HCT116 (cell line): Measurements from ENCODE around the gene TRIM73. TPM values are rescaled to one million over a fixed set of nuclear protein-coding genes. Genes with fewer than 3 reads are reported as not detected.
A peak's percentile ranks its signal among the peaks of the same experiment; 100 is the strongest.
"Not testable (repeated sequence)": the region's sequence is repeated elsewhere in the genome, so short reads cannot be mapped to it uniquely, and the experiment has no call there.

Experiments
- ATAC-seq: fragments of 200-7000 bp; cut with Tn5 transposase; 2 replicates; pipeline ENCODE4 v1.9.1; 2020; ENCODE audit warnings: mild to moderate bottlenecking, moderate library complexity
- BruUV-seq: library from RNA; stranded (reverse); fragments of 400-500 nt; replicated peaks from 2 replicates; lab custom pipeline; 2021; lab: Mats Ljungman, UMichigan
- CTCF ChIA-PET: fragments of 300-600 bp; sonication (Branson Sonifier 250); formaldehyde crosslinking; loops from one replicate; lab custom pipeline; 2021; ENCODE audit warnings: antibody characterized with exemption; lab: Charles Lee
- POLR2A ChIA-PET: fragments of 300-600, 350-600 bp; sonication (Branson Sonifier 250); formaldehyde crosslinking; loops from one replicate; lab custom pipeline; 2021; ENCODE audit warnings: antibody characterized with exemption; lab: Charles Lee
- RAD21 ChIA-PET, 2 experiments: fragments of 300-600 bp; sonication (Branson Sonifier 250); formaldehyde crosslinking; loops; one replicate each; lab custom pipeline; 2023; ENCODE audit warnings: low total read pairs in 2 of 2; ENCODE audit not compliant: uncharacterized antibody in 2 of 2, unreplicated experiment in 2 of 2, low non-redundant PET in 1 of 2; lab: Charles Lee
- DNase-seq: peaks from one replicate; pipeline ENCODE4 v3.0.0-alpha.2; 2010; ENCODE audit warnings: low read depth, low spot score
- H2AFZ ChIP-seq: fragments of 200-600 bp; shearing (Covaris generic), sonication (generic); 2 replicates; pipeline ENCODE4 v1.6.1; 2017; ENCODE audit warnings: low read depth, mixed run types, mixed read lengths, antibody characterized with exemption, low read length; ENCODE audit not compliant: poor library complexity, severe bottlenecking
- H3K27ac ChIP-seq: 2 replicates; pipeline ENCODE4 v1.5.1; 2012; ENCODE audit warnings: low read depth, low read length
- H3K27me3 ChIP-seq: fragments of 200-600 bp; sonication (generic); 2 replicates; pipeline ENCODE4 v1.6.1; 2016; ENCODE audit warnings: mixed run types, low read length, mixed read lengths; ENCODE audit not compliant: insufficient read depth
- H3K36me3 ChIP-seq, 2 experiments: fragments of 200-500 bp in 1 of 2; fragments of 200-600 bp in 1 of 2; sonication (Bioruptor generic) in 1 of 2; sonication (generic) in 1 of 2; 2 replicates each; pipeline versions ENCODE4 v1.5.1 to v1.6.1; 2014 to 2016; ENCODE audit warnings: low read length in 2 of 2, inconsistent platforms in 1 of 2, mixed read lengths in 1 of 2, mixed run types in 1 of 2; ENCODE audit not compliant: insufficient read depth in 2 of 2, control insufficient read depth in 1 of 2
- H3K4me1 ChIP-seq, 2 experiments: fragments of 200-600 bp in 1 of 2; sonication (generic) in 1 of 2; 2 replicates each; pipeline versions ENCODE4 v1.5.1 to v1.6.1; 2012 to 2017; ENCODE audit warnings: low read length in 2 of 2, inconsistent platforms in 1 of 2, mild to moderate bottlenecking in 1 of 2, mixed read lengths in 1 of 2, mixed run types in 1 of 2, moderate library complexity in 1 of 2; ENCODE audit not compliant: insufficient read depth in 2 of 2, control insufficient read depth in 1 of 2
- H3K4me2 ChIP-seq: fragments of 200-600 bp; sonication (generic); 2 replicates; pipeline ENCODE4 v1.6.1; 2017; ENCODE audit warnings: mixed run types, low read length, mixed read lengths
- H3K4me3 ChIP-seq, 2 experiments: fragments of 200-600 bp in 1 of 2; sonication (generic) in 1 of 2; replicated peaks in 1 of 2; 2 replicates each; pipeline ENCODE4 v1.5.1; 2011 to 2016; ENCODE audit warnings: low read length in 2 of 2, control low read depth in 1 of 2, low read depth in 1 of 2, mild to moderate bottlenecking in 1 of 2, mixed read lengths in 1 of 2, mixed run types in 1 of 2
- H3K79me2 ChIP-seq: fragments of 200-600 bp; sonication (generic); 2 replicates; pipeline ENCODE4 v1.6.1; 2017; ENCODE audit warnings: mild to moderate bottlenecking, mixed run types, low read length, moderate library complexity, mixed read lengths; ENCODE audit not compliant: insufficient read depth
- H3K9ac ChIP-seq: fragments of 200-600 bp; sonication (generic); 2 replicates; pipeline ENCODE4 v1.6.1; 2016; ENCODE audit warnings: low read length, mixed read lengths
- H3K9me2 ChIP-seq: fragments of 200-600 bp; sonication (generic), shearing (Covaris generic); 2 replicates; pipeline ENCODE4 v1.6.1; 2017; ENCODE audit warnings: mixed run types, mild to moderate bottlenecking, moderate library complexity; ENCODE audit not compliant: insufficient read depth
- H3K9me3 ChIP-seq, 2 experiments: fragments of 200-500 bp in 1 of 2; fragments of 200-600 bp in 1 of 2; sonication (Bioruptor generic) in 1 of 2; sonication (generic) in 1 of 2; 2 replicates each; pipeline ENCODE4 v1.6.1; 2014 to 2017; ENCODE audit warnings: low read length in 2 of 2, mixed read lengths in 2 of 2, inconsistent platforms in 1 of 2, low read depth in 1 of 2, mild to moderate bottlenecking in 1 of 2, mixed run types in 1 of 2, moderate library complexity in 1 of 2; ENCODE audit not compliant: control insufficient read depth in 1 of 2, insufficient read depth in 1 of 2
- H4K20me1 ChIP-seq: fragments of 200-600 bp; sonication (generic), shearing (Covaris generic); 2 replicates; pipeline ENCODE4 v1.6.1; 2017; ENCODE audit warnings: mixed run types, mild to moderate bottlenecking, moderate library complexity; ENCODE audit not compliant: insufficient read depth
- POLR2AphosphoS5 ChIP-seq: IDR thresholded peaks from 2 replicates; pipeline ENCODE4 v1.6.1; 2011; ENCODE audit warnings: mild to moderate bottlenecking, low read depth, low read length, moderate library complexity
- ZFX ChIP-seq: fragments of 450-650 bp; IDR thresholded peaks from 2 replicates; pipeline ENCODE4 v1.6.1; 2017
- intact Hi-C: fragments of 100-400 bp; cut with micrococcal nuclease; formaldehyde crosslinking; loops from 2 replicates; pipeline ENCODE4 v1.10.0; 2022
- total RNA-seq: library from RNA; stranded (reverse); gene quantifications from one replicate; pipeline ENCODE4 v1.2.1, GENCODE V29; 2021; ENCODE audit not compliant: unreplicated experiment

TRIM73 gene
- total RNA-seq, 1 experiment from 2014 or later: 8.8 TPM

DNA sequence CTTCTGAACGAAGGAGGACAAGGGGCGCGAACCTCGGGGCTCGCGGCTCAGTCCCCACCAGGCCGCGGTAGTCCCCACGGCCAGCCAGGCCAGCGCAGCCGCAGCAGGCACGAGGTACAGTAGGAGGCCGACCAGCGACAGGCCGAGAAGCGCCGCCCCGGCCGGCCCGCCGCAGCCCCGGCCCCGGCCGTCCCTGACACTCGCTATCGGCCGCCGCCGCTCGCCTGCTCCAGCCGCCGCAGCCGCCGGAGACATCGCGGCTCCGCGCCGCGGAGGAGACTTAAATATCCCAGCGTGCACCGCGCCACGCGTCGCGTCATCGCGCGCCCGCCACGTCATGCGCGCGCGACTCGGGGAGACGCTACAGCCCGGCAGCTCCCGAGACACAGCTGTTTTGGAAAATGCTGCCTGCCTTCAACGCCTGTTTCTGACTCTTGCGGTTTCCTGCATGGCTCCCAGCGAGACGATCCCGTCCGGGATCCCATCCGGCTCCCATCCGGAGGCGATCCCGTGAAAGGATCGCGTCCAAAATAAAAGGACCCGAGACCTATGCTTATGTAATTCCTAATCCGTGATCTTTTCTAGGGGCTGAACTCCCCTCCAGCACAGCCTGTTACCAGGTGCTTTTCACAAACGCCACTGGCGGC is 47.2 kb downstream of the TRIM73 start:
- not testable (repeated sequence) for H3K4me1 ChIP-seq, BruUV-seq
- TF ChIP-seq ZFX (peak; percentile 50; the same call in 1 of the 2 replicates), POLR2AphosphoS5 (0 out of 2 replicates have a peak, but pooled peaks have one; percentile 21)
- TF ChIP-seq, all 23 proteins: peak for 2; not testable (repeated sequence) for 21
- peak overlapping the region; percentile 59 for H3K4me2 ChIP-seq
- intact Hi-C loops, H3K9me3 ChIP-seq, H2AFZ ChIP-seq, CTCF ChIA-PET, H4K20me1 ChIP-seq, H3K9me2 ChIP-seq, RAD21 ChIA-PET, H3K27me3 ChIP-seq, POLR2A ChIA-PET: not testable (repeated sequence)
- H3K9ac ChIP-seq: peak overlapping the region; percentile 52
- ATAC-seq: peak; percentile 85
- peaks cover 30% of the 10 kb centered on the region for H3K79me2 ChIP-seq
- peak overlapping the region; percentile 50 to 55 for H3K4me3 ChIP-seq
- peaks cover 19% of the 10 kb centered on the region in 2 experiments for H3K36me3 ChIP-seq
- peak overlapping the region; percentile 26; the same call in 1 of the 2 replicates for H3K27ac ChIP-seq
- peak; percentile 2 for DNase-seq

DNA sequence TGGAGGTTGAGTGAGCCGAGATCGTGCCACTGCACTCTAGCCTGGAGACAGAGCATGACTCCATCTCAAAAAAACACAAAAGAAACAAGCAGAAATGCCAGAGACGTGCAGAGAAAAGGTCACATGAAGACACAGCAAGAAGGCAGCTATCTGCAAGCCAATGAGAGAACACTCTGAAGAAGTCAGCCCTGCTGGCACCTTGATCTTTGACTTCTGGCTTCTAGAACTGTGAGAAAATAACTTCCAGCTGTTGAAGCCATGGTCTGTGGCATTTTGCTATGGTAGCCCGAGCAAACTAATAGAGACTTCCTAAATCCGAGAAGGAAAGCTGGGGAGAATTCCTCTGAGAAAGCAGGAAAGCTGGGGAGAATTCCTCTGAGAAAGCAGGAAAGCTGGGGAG is 54.5 kb downstream of the TRIM73 start:
- H3K9ac ChIP-seq, DNase-seq, H3K4me1 ChIP-seq, H3K27me3 ChIP-seq, H3K9me3 ChIP-seq, H4K20me1 ChIP-seq, H3K79me2 ChIP-seq, H3K36me3 ChIP-seq, intact Hi-C loops, H3K4me2 ChIP-seq, H3K27ac ChIP-seq, ATAC-seq, CTCF ChIA-PET, POLR2A ChIA-PET, H3K4me3 ChIP-seq, H2AFZ ChIP-seq, RAD21 ChIA-PET, H3K9me2 ChIP-seq, BruUV-seq: not testable (repeated sequence)
